GM12874 (cell line): ENCODE measurements around the gene UBD.

Source experiments
- TF ChIP-seq, protein P1 (sequence below): IDR thresholded peaks from 2 replicates; pipeline ENCODE4 v1.5.1; 2011; ENCODE audit warnings: low read depth, mild to moderate bottlenecking, control low read depth, low read length, moderate library complexity; ENCODE audit not compliant: insufficient read depth

The UBD gene

GRCh38 chr6:29576056-29576455 is 16.5 kb upstream of the UBD start:
- TF ChIP-seq, protein P1, sequence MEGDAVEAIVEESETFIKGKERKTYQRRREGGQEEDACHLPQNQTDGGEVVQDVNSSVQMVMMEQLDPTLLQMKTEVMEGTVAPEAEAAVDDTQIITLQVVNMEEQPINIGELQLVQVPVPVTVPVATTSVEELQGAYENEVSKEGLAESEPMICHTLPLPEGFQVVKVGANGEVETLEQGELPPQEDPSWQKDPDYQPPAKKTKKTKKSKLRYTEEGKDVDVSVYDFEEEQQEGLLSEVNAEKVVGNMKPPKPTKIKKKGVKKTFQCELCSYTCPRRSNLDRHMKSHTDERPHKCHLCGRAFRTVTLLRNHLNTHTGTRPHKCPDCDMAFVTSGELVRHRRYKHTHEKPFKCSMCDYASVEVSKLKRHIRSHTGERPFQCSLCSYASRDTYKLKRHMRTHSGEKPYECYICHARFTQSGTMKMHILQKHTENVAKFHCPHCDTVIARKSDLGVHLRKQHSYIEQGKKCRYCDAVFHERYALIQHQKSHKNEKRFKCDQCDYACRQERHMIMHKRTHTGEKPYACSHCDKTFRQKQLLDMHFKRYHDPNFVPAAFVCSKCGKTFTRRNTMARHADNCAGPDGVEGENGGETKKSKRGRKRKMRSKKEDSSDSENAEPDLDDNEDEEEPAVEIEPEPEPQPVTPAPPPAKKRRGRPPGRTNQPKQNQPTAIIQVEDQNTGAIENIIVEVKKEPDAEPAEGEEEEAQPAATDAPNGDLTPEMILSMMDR = no peak

DNA sequence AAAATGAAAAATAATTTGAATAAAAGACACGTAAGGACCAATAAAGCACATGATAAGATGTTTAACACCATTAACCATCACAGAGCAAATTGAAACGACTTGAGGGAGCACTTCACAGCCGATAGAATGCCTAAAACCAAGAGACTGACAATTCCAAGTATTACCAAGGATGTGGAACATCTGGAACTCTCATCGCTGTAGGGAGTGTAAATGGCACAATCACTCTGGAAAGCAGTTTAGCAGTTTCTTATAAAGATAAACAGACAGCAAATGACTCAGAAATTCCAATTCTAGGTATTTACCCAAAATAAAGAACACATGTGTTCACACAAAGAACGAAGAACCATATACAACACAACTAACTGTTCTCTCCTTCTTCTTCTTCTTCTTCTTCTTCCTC is 8.5 kb upstream of the UBD start:
- TF ChIP-seq, protein P1 = no peak

GRCh38 chr6:29567541-29567940 is 8.0 kb upstream of the UBD start:
- TF ChIP-seq, protein P1 = no peak

GRCh38 chr6:29566856-29567255 is 7.3 kb upstream of the UBD start:
- TF ChIP-seq, protein P1 = no peak

- TF ChIP-seq, protein P1 = no peak
These were observed 5.3 kb upstream of the UBD start for GRCh38 chr6:29564875-29565274.

GRCh38 chr6:29563435-29563965 is 4.0 kb upstream of the UBD start:
- TF ChIP-seq, protein P1 = no peak

DNA sequence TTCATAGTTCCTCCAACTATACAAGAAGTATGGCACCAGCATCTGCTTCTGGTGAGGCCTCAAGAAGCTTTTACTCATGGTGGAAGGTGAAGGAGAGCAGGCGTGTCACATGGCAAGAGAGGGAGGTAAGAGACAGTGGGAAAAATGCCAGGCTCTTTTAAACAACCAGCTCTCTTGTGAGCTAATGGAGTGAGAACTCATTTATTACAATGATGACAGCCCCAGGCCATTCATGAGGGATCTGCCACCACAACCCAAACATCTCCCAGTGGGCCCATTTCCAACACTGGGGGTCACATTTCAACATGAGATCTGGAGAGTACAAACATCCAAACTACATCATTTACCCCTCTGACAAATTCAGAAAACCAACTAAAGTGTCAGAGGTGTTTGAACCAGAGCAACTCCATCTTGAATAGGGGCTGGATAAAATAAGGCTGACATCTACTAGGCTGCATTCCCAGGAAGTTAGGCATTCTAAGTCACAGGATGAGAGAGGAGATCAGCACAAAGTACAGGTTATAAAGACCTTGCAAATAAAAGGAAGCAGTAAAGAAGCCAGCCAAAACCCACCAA is 2.2 kb upstream of the UBD start:
- TF ChIP-seq, protein P1 = no peak
